Upper lobe of left lung (tissue), 6 donors: Measurements from ENCODE around the gene RASGRF1. TPM values are rescaled to one million over a fixed set of nuclear protein-coding genes. Genes with fewer than 3 reads are reported as not detected.

Experiments
- ATAC-seq, 2 donors: fragments of 200-7000 bp; cut with Tn5 transposase; one replicate each; pipeline ENCODE4 v1.9.1; 2022; ENCODE audit warnings: mild to moderate bottlenecking in 2 of 2, moderate library complexity in 2 of 2; ENCODE audit not compliant: low FRiP score in 2 of 2
- DNase-seq, 2 donors: peaks; one replicate each; pipeline ENCODE4 v3.0.0-alpha.2; 2019 to 2020
- H3K27ac ChIP-seq, 4 donors: fragments of 200-600 bp; sonication (generic); one replicate each; pipeline ENCODE4 v1.5.1; 2016 to 2019
- H3K27me3 ChIP-seq, 4 donors: fragments of 200-600 bp; sonication (generic); one replicate each; pipeline ENCODE4 v1.5.1; 2017 to 2019
- H3K36me3 ChIP-seq, 4 donors: fragments of 200-600 bp; sonication (generic); one replicate each; pipeline ENCODE4 v1.5.1; 2016 to 2019
- H3K4me1 ChIP-seq, 4 donors: fragments of 200-600 bp; sonication (generic); one replicate each; pipeline ENCODE4 v1.5.1; 2018 to 2019
- H3K4me3 ChIP-seq, 4 donors: fragments of 200-600 bp; sonication (generic); one replicate each; pipeline ENCODE4 v1.5.1; 2017 to 2019; ENCODE audit warnings: mild to moderate bottlenecking in 2 of 4, moderate library complexity in 1 of 4
- H3K9me3 ChIP-seq, 4 donors: fragments of 200-600 bp; sonication (generic); one replicate each; pipeline ENCODE4 v1.5.1; 2018 to 2019
- EP300 ChIP-seq, 4 donors: sonication (generic); formaldehyde crosslinking; IDR thresholded peaks; one replicate each; pipeline ENCODE4 v1.5.1; 2017; ENCODE audit warnings: antibody characterized with exemption in 4 of 4, control low read depth in 2 of 4
- POLR2A ChIP-seq, 4 donors: fragments of 450-650 bp; IDR thresholded peaks; one replicate each; pipeline ENCODE4 v1.5.1; 2016 to 2017; ENCODE audit warnings: antibody characterized with exemption in 4 of 4, mild to moderate bottlenecking in 2 of 4
- POLR2AphosphoS5 ChIP-seq, 2 donors: sonication (generic); formaldehyde crosslinking; IDR thresholded peaks; one replicate each; pipeline ENCODE4 v1.5.1; 2017; ENCODE audit warnings: antibody characterized with exemption in 2 of 2
- WGBS, 2 donors: methylation state at CpG; one replicate each; pipeline ENCODE4 v1.1.5; 2017 to 2018; 5-methylcytosine and 5-hydroxymethylcytosine counted together
- total RNA-seq, 6 donors: library from RNA; depleted of rRNA in 4 of 6; stranded (reverse); fragments of >200 nt in 4 of 6; gene quantifications; one replicate each; pipeline versions ENCODE4 v1.1.0 to v1.2.1, GENCODE V29; 2016 to 2021
- TF ChIP-seq, protein P1 (sequence below), 6 experiments: fragments of 450-650 bp in 4 of 6; fragments of 200-600 bp in 2 of 6; sonication (generic) in 2 of 6; IDR thresholded peaks; one replicate each; pipeline ENCODE4 v1.5.1; 2016 to 2019; ENCODE audit warnings: antibody characterized with exemption in 6 of 6
- donor health status: DM: no; HTN: no; CAD: no; lungs with moderate emphysema.
- donor health status: DM: no; HTN: yes; CAD: no; lungs with severe emphysema.

Gene RASGRF1
- total RNA-seq, 6 donors from 2014 or later = 27.2 to 64.6 (median 54.7) TPM

- ATAC-seq (no peak), DNase-seq (peak in 1 of 2 donors; percentile 47)
- Histone ChIP-seq H3K9me3 (no peaks in the 10 kb centered on the region), H3K4me3 (no peak overlapping the region), H3K4me1 (peaks cover 11 to 80% (median 45%) of the 10 kb centered on the region in 4 donors), H3K36me3 (no peaks in the 10 kb centered on the region), H3K27ac (peak overlapping the region in 3 of 4 donors; percentile 62 to 89 (median 77)), H3K27me3 (no peaks in the 10 kb centered on the region)
- WGBS, 2 donors = 88 to 92% methylated on average over 15 of the region's 15 CpGs
- TF ChIP-seq EP300 (IDR thresholded peaks at IDR 0.05) = no peak
- TF ChIP-seq, protein P1, sequence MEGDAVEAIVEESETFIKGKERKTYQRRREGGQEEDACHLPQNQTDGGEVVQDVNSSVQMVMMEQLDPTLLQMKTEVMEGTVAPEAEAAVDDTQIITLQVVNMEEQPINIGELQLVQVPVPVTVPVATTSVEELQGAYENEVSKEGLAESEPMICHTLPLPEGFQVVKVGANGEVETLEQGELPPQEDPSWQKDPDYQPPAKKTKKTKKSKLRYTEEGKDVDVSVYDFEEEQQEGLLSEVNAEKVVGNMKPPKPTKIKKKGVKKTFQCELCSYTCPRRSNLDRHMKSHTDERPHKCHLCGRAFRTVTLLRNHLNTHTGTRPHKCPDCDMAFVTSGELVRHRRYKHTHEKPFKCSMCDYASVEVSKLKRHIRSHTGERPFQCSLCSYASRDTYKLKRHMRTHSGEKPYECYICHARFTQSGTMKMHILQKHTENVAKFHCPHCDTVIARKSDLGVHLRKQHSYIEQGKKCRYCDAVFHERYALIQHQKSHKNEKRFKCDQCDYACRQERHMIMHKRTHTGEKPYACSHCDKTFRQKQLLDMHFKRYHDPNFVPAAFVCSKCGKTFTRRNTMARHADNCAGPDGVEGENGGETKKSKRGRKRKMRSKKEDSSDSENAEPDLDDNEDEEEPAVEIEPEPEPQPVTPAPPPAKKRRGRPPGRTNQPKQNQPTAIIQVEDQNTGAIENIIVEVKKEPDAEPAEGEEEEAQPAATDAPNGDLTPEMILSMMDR (IDR thresholded peaks at IDR 0.05) = no peak
- no peak for TF ChIP-seq POLR2A (IDR thresholded peaks at IDR 0.05)
- TF ChIP-seq POLR2AphosphoS5 (IDR thresholded peaks at IDR 0.05) = no peak
These were observed 98.7 kb downstream of the RASGRF1 start for GRCh38 chr15:78991879-78992278.

DNA sequence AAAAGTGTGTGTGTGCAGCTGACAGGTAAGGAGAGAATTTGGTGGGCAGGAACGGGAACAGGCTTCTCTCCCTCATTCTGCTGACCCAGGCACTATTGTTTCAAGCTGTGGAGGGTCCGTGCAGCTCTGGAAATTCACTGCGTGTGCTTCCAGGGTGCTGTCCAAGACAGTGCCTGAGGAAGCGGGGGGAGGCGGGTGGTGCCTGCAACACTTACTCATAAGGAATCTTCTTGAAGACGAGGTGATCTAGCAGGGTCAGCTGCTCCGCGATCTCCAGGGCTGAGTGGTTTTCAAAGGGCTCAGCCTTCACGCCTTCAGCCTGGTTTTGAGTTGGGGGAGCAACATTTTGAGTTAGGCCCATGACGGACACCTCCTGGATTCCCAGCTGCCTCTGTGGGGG is 99.1 kb downstream of the RASGRF1 start:
- TF ChIP-seq POLR2AphosphoS5 (IDR thresholded peaks at IDR 0.05) (no peak), POLR2A (IDR thresholded peaks at IDR 0.05) (no peak), EP300 (IDR thresholded peaks at IDR 0.05) (no peak)
- TF ChIP-seq, protein P1 (IDR thresholded peaks at IDR 0.05) = no peak
- DNase-seq = no peak
- no peak overlapping the region for H3K4me3 ChIP-seq
- 90 to 92% methylated on average over 2 to 10 of the region's 10 CpGs for WGBS, 2 donors
- H3K9me3 ChIP-seq = no peaks in the 10 kb centered on the region
- peak overlapping the region in 2 of 4 donors; percentile 77 to 89 for H3K27ac ChIP-seq
- ATAC-seq = no peak
- no peaks in the 10 kb centered on the region for H3K27me3 ChIP-seq
- H3K4me1 ChIP-seq = peaks cover 11 to 77% (median 45%) of the 10 kb centered on the region in 4 donors
- H3K36me3 ChIP-seq = no peaks in the 10 kb centered on the region

DNA sequence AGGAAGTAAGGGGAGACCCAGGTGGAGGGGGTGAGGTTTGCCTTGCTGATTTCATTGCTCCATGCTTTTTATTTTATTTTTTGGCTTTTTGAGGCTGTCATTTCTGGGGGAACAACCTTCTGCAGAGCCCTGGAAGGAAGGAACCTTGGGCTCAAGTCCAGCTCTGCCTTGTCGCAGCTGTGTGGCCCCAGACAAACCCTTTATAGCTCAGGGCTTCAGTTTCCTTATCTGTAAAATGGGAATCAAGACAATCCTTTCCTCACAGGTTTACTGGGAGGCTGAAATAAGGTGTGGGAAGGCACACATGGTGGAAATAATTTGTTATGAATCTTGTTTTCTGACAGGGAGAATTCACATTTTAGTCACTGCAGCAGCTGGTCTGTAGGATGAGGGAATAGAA is 100.3 kb downstream of the RASGRF1 start:
- TF ChIP-seq POLR2AphosphoS5 (IDR thresholded peaks at IDR 0.05) (no peak), EP300 (IDR thresholded peaks at IDR 0.05) (no peak), POLR2A (IDR thresholded peaks at IDR 0.05) (no peak)
- TF ChIP-seq, protein P1 (IDR thresholded peaks at IDR 0.05) = no peak
- no peaks in the 10 kb centered on the region for H3K36me3 ChIP-seq
- 38 to 67% methylated on average over 1 of the region's 1 CpG for WGBS, 2 donors
- no peak overlapping the region for H3K4me3 ChIP-seq
- DNase-seq = no peak
- H3K27me3 ChIP-seq = no peaks in the 10 kb centered on the region
- H3K9me3 ChIP-seq = no peaks in the 10 kb centered on the region
- peaks cover 11 to 69% (median 41%) of the 10 kb centered on the region in 4 donors for H3K4me1 ChIP-seq
- ATAC-seq = no peak
- peak overlapping the region in 3 of 4 donors; percentile 73 to 89 (median 77) for H3K27ac ChIP-seq

DNA sequence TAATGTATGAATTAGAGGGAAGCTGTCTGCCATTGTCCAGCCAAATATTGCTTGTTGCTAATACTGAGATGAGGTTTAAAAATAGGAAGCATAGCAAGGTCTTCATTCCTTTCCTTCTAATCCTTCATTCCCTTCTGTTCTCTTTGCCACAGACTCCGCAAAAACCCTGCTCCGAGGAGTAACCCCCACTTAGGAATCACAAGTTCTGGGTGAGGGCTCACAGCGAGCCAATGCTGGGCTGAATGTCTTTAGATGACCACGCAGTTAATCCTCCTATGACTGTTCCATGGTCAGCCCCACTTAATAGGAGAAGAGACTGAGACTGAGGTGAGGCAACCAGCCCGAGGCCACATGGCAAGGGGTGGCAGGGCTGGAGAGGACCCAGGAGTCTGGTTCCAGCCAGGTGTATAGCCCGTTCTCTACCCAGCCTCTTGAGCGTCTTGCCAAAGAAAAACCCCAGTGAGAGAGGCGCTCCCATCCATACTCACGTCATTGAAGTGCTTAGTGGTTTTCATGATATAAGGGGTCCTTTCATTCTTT is 100.8 kb downstream of the RASGRF1 start:
- H3K36me3 ChIP-seq = no peaks in the 10 kb centered on the region
- H3K27me3 ChIP-seq = no peaks in the 10 kb centered on the region
- DNase-seq (peak in 1 of 2 donors; percentile 86), ATAC-seq (peak in 1 of 2 donors; percentile 23)
- no peak overlapping the region for H3K4me3 ChIP-seq
- H3K9me3 ChIP-seq = no peaks in the 10 kb centered on the region
- H3K27ac ChIP-seq = peak overlapping the region; percentile 32 to 89 (median 75)
- TF ChIP-seq EP300 (IDR thresholded peaks at IDR 0.05) (peak in 1 of 4 donors; percentile 80), POLR2A (IDR thresholded peaks at IDR 0.05) (peak in 1 of 4 donors; percentile 46)
- TF ChIP-seq, protein P1 (IDR thresholded peaks at IDR 0.05) = no peak
- H3K4me1 ChIP-seq = peaks cover 11 to 66% (median 41%) of the 10 kb centered on the region in 4 donors
- 80 to 85% methylated on average over 9 of the region's 9 CpGs for WGBS, 2 donors
